Measurements from ENCODE around the gene GRID2. TPM values are rescaled to one million over a fixed set of nuclear protein-coding genes. Genes with fewer than 3 reads are reported as not detected.

GRID2 gene
- total and polyA plus RNA-seq, 2 experiments from 2014 or later, result 0.12 TPM; not detected in 1

DNA sequence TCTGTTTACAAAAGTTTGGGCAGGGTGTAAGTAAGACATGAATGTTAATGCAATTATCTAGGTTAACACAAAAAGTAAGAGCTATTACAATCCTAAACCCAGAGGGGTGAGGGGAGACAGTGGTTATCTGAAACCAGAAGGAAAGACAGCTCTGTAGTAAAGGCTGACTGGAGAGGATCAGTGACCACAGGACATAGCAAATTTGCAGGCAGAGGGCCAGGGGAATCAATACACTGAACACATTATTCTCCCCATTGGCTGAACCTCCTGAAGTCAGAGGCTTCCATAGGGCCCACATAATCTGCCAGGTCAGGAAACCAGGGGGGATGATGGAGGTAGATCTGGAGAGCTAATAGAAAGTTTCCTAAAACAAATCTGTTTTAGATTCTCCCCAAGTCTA lies 835.4 kb downstream of the GRID2 start:
- DNase-seq (ENCODE audit: low read depth in 1 of 2, low spot score in 1 of 2), result no peak
- no peaks in the 10 kb centered on the region for H3K4me1 ChIP-seq (ENCODE audit: low read depth)
- no peak overlapping the region for H3K27ac ChIP-seq
- H3K36me3 ChIP-seq, result no peaks in the 10 kb centered on the region
- no peaks in the 10 kb centered on the region for H3K27me3 ChIP-seq
- TF ChIP-seq, protein P1, sequence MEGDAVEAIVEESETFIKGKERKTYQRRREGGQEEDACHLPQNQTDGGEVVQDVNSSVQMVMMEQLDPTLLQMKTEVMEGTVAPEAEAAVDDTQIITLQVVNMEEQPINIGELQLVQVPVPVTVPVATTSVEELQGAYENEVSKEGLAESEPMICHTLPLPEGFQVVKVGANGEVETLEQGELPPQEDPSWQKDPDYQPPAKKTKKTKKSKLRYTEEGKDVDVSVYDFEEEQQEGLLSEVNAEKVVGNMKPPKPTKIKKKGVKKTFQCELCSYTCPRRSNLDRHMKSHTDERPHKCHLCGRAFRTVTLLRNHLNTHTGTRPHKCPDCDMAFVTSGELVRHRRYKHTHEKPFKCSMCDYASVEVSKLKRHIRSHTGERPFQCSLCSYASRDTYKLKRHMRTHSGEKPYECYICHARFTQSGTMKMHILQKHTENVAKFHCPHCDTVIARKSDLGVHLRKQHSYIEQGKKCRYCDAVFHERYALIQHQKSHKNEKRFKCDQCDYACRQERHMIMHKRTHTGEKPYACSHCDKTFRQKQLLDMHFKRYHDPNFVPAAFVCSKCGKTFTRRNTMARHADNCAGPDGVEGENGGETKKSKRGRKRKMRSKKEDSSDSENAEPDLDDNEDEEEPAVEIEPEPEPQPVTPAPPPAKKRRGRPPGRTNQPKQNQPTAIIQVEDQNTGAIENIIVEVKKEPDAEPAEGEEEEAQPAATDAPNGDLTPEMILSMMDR (IDR thresholded peaks at IDR 0.05; ENCODE audit: low read depth, low read length), result no peak
- no peak overlapping the region for H3K4me3 ChIP-seq
- H3K9me3 ChIP-seq (ENCODE audit: low read depth), result no peaks in the 10 kb centered on the region

DNA sequence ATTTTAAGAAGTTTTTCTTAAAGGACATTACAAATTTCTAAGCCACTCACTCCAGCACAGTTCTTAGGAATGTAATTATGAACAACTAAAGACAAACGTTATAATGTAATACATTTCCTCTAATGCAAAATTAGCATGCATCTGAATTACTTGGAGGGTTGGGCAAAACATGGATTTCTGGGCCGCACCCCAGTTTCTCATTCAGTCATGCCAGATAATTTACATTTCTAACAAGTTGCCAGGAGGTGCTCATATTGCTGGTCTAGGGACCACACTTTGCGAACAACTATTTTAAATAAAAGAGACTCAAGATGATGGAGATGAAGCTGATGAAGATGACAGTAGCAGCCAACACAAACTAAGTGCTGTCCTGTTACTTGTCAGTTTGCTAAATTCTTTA lies 840.1 kb downstream of the GRID2 start:
- Histone ChIP-seq H3K9me3 (ENCODE audit: low read depth) (no peaks in the 10 kb centered on the region), H3K27me3 (no peaks in the 10 kb centered on the region), H3K4me3 (no peak overlapping the region), H3K4me1 (ENCODE audit: low read depth) (no peaks in the 10 kb centered on the region), H3K36me3 (no peaks in the 10 kb centered on the region), H3K27ac (no peak overlapping the region)
- no peak for DNase-seq (ENCODE audit: low read depth in 1 of 2, low spot score in 1 of 2)
- TF ChIP-seq, protein P1 (IDR thresholded peaks at IDR 0.05; ENCODE audit: low read depth, low read length), result no peak

DNA sequence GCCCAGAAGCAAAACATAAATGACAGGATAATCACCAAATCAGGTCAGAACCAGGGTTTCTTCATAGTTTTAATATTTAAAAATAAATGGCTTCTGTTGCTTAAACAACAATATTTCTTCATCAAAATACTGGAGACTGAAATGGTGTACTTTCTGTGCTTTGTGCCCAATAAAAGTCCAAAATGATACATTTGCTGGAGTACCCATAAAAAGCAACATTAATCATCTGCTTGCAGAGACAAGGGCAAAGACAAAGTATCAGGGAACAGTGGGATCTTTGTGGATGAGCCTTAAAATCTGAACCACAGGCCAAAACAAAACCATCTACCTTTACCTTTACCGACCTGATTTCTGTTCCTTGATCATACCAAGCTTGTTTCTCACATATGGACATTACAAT lies 840.9 kb downstream of the GRID2 start:
- TF ChIP-seq, protein P1 (IDR thresholded peaks at IDR 0.05; ENCODE audit: low read depth, low read length), result no peak
- H3K9me3 ChIP-seq (ENCODE audit: low read depth), result no peaks in the 10 kb centered on the region
- H3K4me1 ChIP-seq (ENCODE audit: low read depth), result no peaks in the 10 kb centered on the region
- no peak overlapping the region for H3K27ac ChIP-seq
- DNase-seq (ENCODE audit: low read depth in 1 of 2, low spot score in 1 of 2), result no peak
- no peaks in the 10 kb centered on the region for H3K36me3 ChIP-seq
- H3K27me3 ChIP-seq, result no peaks in the 10 kb centered on the region
- H3K4me3 ChIP-seq, result no peak overlapping the region

DNA sequence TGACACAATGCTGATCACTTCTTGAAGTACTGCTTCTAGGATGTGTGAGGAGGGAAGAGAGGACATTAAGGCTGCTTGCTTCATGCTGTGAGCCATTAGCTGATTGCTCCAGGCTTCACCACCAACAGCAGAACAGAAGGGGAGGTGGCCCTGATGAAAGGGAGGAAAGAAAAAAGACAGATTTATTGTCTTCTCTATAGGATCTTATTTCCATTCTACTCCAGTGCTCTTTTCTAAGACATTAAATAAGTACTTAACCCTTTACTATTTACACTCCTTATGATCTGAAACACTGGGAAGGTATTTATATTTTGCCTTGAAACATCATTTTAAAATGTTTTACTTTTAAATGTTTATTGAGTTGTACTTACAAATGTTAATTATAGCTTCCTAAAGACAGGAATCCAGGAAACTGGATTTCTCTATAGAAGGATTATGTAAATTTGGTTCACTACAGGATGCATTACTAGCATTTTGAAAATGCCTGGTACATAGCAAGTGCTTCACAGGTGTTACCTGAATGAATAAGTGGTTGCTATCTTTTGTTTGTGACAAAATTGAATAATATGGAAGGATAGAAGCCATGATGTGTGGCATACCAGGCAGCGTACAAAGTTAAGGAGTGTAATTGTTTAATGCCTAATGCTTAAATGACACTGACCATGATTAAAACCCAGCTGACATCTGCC lies 843.9 kb downstream of the GRID2 start:
- H3K27ac ChIP-seq, result no peak overlapping the region
- H3K4me3 ChIP-seq, result no peak overlapping the region
- TF ChIP-seq, protein P1 (IDR thresholded peaks at IDR 0.05; ENCODE audit: low read depth, low read length), result no peak

DNA sequence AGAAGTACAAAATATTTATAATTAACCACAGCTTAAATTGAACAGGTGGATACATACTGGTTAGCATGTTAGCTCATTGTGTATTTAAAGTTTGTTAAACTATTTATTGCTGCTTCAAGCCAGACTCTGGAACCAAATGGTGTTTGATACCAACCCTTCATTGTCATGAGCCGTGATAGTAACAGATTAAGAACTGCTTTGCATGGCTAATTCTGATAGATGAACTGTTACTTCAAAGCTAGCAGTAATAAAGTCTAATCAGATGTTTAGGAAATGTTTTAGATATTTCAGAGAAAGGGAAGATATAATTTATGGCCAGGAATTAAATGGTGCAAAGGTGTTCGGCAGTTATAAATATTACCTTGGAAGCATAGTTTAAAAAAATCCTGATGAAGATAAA lies 848.7 kb downstream of the GRID2 start:
- Histone ChIP-seq H3K27me3 (no peaks in the 10 kb centered on the region), H3K9me3 (ENCODE audit: low read depth) (no peaks in the 10 kb centered on the region), H3K27ac (no peak overlapping the region), H3K4me1 (ENCODE audit: low read depth) (no peaks in the 10 kb centered on the region), H3K4me3 (no peak overlapping the region), H3K36me3 (no peaks in the 10 kb centered on the region)
- no peak for DNase-seq (ENCODE audit: low read depth in 1 of 2, low spot score in 1 of 2)
- TF ChIP-seq, protein P1 (IDR thresholded peaks at IDR 0.05; ENCODE audit: low read depth, low read length), result no peak

More for the DNA sequence above, 843.9 kb downstream of the GRID2 start:
- H3K27me3 ChIP-seq, result no peaks in the 10 kb centered on the region
- DNase-seq (ENCODE audit: low read depth in 1 of 2, low spot score in 1 of 2), result no peak
- H3K4me1 ChIP-seq (ENCODE audit: low read depth), result no peaks in the 10 kb centered on the region
- H3K9me3 ChIP-seq (ENCODE audit: low read depth), result no peaks in the 10 kb centered on the region
- no peaks in the 10 kb centered on the region for H3K36me3 ChIP-seq

All from cardiac muscle cell (in vitro differentiated cells and primary cell).